ENCODE measurements around the gene CLCN3. TPM values are rescaled to one million over a fixed set of nuclear protein-coding genes. Genes with fewer than 3 reads are reported as not detected.
A peak's percentile ranks its signal among the peaks of the same experiment; 100 is the strongest.

Gene CLCN3
- total and polyA plus RNA-seq, 9 of the 15 experiments (the other 6 are each of a cell fraction or from before 2014, with no cell fraction given): 12.7 to 60.6 (median 38.5) TPM

- no peak for TF ChIP-seq NR0B1 (IDR thresholded peaks at IDR 0.05; ENCODE audit: partially characterized antibody)
- TF ChIP-seq ARNT (IDR thresholded peaks at IDR 0.05): peak in 1 of 2 experiments; percentile 77; a peak in 3 of 4 replicates
- no peak for TF ChIP-seq ZFP30 (CRISPR knock-in tag; IDR thresholded peaks at IDR 0.05; ENCODE audit: borderline replicate concordance)
- 0 out of 2 replicates have a peak, but pooled peaks have one; percentile 34 for TF ChIP-seq ELF1 (tag; IDR thresholded peaks at IDR 0.05)
- TF ChIP-seq PML (IDR thresholded peaks at IDR 0.05; ENCODE audit: low read length): peak; percentile 76
- TF ChIP-seq CTCF (IDR thresholded peaks at IDR 0.05 in 2 of 3, conservative IDR thresholded peaks at IDR 0.05 in 1 of 3; ENCODE audit: insufficient read depth in 2 of 3, low read depth in 1 of 3, low read length in 3 of 3): no peak
- TF ChIP-seq MCM3 (IDR thresholded peaks at IDR 0.05): no peak
- no peak for TF ChIP-seq NR2C2 (CRISPR knock-in tag; IDR thresholded peaks at IDR 0.05)
- TF ChIP-seq NR2C2 (tag; IDR thresholded peaks at IDR 0.05): peak; percentile 43
- TF ChIP-seq CBFB (CRISPR knock-in tag; IDR thresholded peaks at IDR 0.05): no peak
- no peak for TF ChIP-seq IFI16 (CRISPR knock-in tag; IDR thresholded peaks at IDR 0.05)
- no peak for TF ChIP-seq UBTF (IDR thresholded peaks at IDR 0.05; ENCODE audit: borderline replicate concordance in 1 of 2, low read depth in 2 of 2, low read length in 2 of 2)
- TF ChIP-seq ZNF589 (CRISPR knock-in tag; IDR thresholded peaks at IDR 0.05; ENCODE audit: low read depth): peak; percentile 93
- peak; percentile 94 for TF ChIP-seq SUPT5H (IDR thresholded peaks at IDR 0.05)
- no peak for TF ChIP-seq GATAD2A (IDR thresholded peaks at IDR 0.05)
- peak; percentile 99 for TF ChIP-seq ATF7 (IDR thresholded peaks at IDR 0.05)
- TF ChIP-seq MEF2D (tag; conservative IDR thresholded peaks at IDR 0.05; ENCODE audit: low read depth): no peak
- TF ChIP-seq ZNF79 (CRISPR knock-in tag; IDR thresholded peaks at IDR 0.05; ENCODE audit: low read depth): no peak
- no peak for TF ChIP-seq LARP7 (IDR thresholded peaks at IDR 0.05)
- TF ChIP-seq EHMT2 (IDR thresholded peaks at IDR 0.05): no peak; the same call in 1 of the 2 replicates
- TF ChIP-seq ILK (tag; IDR thresholded peaks at IDR 0.05; ENCODE audit: borderline replicate concordance, low read depth): no peak
- TF ChIP-seq TAF9B (IDR thresholded peaks at IDR 0.05; ENCODE audit: partially characterized antibody): peak; percentile 88
- TF ChIP-seq ZC3H8 (IDR thresholded peaks at IDR 0.05): no peak
- no peak for TF ChIP-seq RBM17 (IDR thresholded peaks at IDR 0.05; ENCODE audit: borderline replicate concordance, low read depth, low read length)
- 0 out of 2 replicates have a peak, but pooled peaks have one; percentile 50 for TF ChIP-seq SMAD3 (CRISPR knock-in tag; conservative IDR thresholded peaks at IDR 0.05)
Observed at GRCh38 chr4:169659716-169660670, 39.6 kb downstream of the CLCN3 start (continued).

All from K562 (cell line).